Stimulated activated CD4-positive, alpha-beta T cell treated with anti-CD3 and anti-CD28 coated beads, Interleukin-12 subunit alpha, Interleukin-12 subunit beta, amount 100 ng/mL, for 48 hours (primary cell): ENCODE data around the gene GALNT18.
"Not testable (repeated sequence)": the region's sequence is repeated elsewhere in the genome, so short reads cannot be mapped to it uniquely, and the experiment has no call there.

Source experiments
- DNase-seq, 3 donors: peaks; one replicate each; pipeline ENCODE4 v3.0.0-alpha.2; 2020; ENCODE audit warnings: low read depth in 2 of 3, low spot score in 1 of 3

Gene GALNT18

GRCh38 chr11:11359611-11360010, 262.2 kb downstream of the GALNT18 start:
- no peak for DNase-seq

- no peak for DNase-seq
Measured at GRCh38 chr11:11356842-11357241, 265.0 kb downstream of the GALNT18 start.

GRCh38 chr11:11352878-11353277, 268.9 kb downstream of the GALNT18 start, which contains the start of gene CSNK2A3:
Gene CSNK2A3 (minus strand): TSS chr11:11353250. CDS start chr11:11353119, 131 bp downstream.
- DNase-seq: not testable (repeated sequence)

DNA sequence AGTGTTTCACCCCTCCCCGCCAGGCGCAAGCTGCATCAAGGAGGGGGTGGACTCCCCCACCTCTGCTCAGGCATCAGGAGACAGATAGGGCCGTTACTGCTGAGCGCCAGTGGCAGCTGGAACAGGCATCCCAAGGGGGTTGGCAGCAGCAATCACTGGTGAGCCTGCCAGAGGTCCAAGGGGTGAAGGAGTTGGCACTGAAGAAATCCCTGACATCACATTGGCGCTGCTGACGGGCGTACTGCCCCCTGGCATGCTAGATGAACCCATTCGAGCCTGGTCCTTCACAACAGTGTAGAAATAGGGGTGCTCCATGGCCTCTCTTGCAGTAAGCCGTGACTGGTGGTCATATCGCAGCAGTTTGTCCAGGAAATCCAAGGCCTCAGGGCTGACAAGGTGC, 270.0 kb downstream of the GALNT18 start:
- DNase-seq: not testable (repeated sequence)

- no peak for DNase-seq
Measured at GRCh38 chr11:11351042-11351586, 270.7 kb downstream of the GALNT18 start.

- DNase-seq: no peak
Measured at GRCh38 chr11:11349870-11350337, 271.9 kb downstream of the GALNT18 start.

GRCh38 chr11:11349106-11349825, 272.5 kb downstream of the GALNT18 start:
- DNase-seq: no peak

DNA sequence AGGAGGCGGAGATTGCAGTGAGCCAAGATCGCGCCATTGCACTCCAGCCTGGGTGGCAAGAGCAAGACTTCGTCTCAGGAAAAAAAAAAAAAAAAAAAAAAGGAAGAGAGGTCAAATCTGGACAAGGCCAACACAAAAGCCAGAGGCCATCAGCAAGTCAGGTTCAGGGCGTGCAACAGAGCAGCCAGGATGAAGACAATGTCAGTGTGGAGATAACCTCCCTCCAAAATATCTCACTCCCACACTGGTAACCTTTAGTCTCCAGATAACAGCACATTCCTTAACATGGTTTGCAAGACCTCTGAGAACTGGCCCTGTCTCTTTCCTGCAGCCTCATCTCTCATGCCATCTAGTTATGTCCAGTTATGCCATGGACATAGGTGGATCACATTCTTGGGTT, 273.5 kb downstream of the GALNT18 start:
- no peak for DNase-seq

- no peak for DNase-seq
Measured at GRCh38 chr11:11347592-11347991, 274.2 kb downstream of the GALNT18 start.

DNA sequence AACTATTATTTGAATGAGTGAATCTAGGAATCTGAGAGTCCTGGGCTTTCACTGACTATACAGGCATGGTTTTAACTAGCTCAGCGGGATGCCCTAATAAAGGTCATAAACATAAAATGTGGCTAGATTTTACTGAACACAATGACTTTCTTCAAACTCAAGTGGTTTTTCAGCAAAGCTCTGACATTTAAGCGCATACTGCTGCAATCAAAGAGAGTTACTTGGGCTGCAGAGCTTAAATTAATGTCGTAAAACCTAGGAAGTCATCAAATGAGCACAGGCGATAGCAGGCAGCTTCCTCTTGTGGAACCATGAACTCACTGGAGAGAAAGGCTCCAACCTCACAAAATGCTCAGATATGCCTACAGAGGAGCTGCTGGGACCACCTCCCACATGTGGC, 275.5 kb downstream of the GALNT18 start:
- no peak for DNase-seq

GRCh38 chr11:11345099-11345498, 276.7 kb downstream of the GALNT18 start:
- DNase-seq: no peak

DNA sequence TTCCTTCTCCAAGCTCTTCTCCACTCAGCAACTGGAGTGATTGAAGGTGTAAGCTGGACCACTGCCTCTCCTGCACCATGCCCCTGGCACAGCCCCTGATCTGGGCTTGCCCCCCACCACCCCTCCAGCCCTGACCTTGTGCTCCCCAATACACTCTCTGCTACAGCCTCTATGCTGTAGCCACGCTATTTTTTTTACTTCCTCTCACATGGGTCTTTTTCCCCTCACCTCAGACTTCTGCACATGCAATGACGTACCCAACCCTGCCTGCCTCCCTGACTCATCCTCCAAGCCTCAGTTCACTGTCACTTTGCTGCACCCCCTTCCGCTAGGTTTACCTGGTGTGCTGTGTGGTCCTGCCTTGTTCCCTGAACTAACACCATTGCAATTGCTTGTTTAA, 277.8 kb downstream of the GALNT18 start:
- no peak for DNase-seq

GRCh38 chr11:11338304-11338703, 283.5 kb downstream of the GALNT18 start:
- DNase-seq: no peak

- no peak for DNase-seq
Measured at GRCh38 chr11:11336664-11337063, 285.1 kb downstream of the GALNT18 start.

DNA sequence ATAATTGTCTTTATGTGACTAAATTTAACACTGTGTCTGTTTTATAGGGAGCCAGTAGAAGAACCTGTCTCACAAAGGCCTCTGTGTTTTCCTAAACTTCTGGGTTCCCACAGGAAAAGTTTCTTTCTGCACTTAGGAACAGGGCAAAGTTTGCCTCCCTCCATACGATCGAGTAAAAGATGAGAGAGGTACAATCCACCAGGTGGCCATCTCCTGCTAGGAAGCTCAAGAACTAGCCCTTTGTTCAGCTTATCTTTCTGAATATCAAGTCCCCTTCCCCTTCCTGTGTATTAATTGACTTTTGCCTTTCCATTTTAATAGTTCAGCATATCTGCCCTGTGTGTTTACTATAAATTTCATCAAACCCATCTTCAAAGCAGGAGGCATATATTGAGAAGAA, 286.8 kb downstream of the GALNT18 start:
- no peak for DNase-seq

- DNase-seq: no peak
Measured at GRCh38 chr11:11334607-11335006, 287.2 kb downstream of the GALNT18 start.

GRCh38 chr11:11332141-11332710, 289.6 kb downstream of the GALNT18 start:
- no peak for DNase-seq

- no peak for DNase-seq
Measured at GRCh38 chr11:11329062-11329806, 292.6 kb downstream of the GALNT18 start.

DNA sequence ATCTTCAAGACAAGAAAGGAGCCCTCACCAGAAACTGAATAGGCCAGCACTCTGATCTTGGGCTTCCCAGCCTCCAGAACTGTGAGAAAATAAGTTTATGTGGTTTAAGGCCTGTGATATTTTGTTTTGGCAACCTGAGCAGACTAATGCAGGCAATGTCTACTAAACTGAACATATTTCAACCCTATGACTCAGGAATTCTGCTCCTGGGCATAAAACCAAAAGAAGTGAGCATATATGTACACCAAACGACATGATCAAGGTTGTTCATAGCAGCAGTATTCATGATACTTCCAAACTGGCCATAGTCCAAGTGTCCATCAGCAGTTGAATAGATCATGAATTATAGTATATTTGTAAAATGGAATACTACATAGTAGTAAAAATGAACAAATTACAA, 297.7 kb downstream of the GALNT18 start:
- no peak for DNase-seq

DNA sequence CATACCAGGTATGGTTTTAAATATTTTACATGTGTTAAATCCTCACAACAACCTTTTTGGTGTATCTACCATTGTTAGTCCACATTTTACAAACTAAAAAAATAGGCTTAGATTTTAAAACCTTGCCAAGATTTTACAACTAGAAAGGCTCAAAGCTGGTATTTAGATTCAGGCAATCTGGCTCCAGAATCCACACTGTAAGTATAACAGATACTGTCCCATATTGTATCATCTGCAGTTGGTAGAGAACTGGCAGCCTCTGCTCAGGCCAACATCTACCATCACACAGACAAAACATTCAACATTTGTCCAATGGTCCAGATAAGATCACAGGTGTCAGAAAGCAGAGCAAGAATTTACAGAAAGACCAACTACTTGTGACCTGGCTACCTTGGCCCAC, 299.7 kb downstream of the GALNT18 start:
- DNase-seq: no peak

DNA sequence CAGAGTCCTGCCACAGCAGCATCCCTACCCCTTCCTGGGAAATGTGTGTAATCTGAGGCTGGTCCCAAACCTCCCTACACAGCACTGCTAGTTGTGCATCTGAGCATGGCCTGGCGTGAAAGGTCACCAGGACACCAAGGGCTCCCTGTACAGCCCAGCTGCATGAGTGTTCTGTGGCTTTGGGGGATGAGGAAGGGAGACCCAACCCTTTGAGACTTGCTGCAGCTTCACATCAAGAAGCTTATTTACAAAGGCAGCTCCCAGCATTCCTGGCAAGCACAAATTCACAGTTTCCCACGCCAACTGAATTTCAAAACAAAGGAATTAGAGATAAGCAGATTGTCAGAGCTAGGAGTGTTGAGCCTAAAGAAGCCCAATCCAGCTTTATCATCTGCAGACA, 301.0 kb downstream of the GALNT18 start:
- no peak for DNase-seq

- DNase-seq: no peak
Measured at GRCh38 chr11:11318961-11319360, 302.8 kb downstream of the GALNT18 start.
